ENCODE results near the gene PRDX3.

DNA sequence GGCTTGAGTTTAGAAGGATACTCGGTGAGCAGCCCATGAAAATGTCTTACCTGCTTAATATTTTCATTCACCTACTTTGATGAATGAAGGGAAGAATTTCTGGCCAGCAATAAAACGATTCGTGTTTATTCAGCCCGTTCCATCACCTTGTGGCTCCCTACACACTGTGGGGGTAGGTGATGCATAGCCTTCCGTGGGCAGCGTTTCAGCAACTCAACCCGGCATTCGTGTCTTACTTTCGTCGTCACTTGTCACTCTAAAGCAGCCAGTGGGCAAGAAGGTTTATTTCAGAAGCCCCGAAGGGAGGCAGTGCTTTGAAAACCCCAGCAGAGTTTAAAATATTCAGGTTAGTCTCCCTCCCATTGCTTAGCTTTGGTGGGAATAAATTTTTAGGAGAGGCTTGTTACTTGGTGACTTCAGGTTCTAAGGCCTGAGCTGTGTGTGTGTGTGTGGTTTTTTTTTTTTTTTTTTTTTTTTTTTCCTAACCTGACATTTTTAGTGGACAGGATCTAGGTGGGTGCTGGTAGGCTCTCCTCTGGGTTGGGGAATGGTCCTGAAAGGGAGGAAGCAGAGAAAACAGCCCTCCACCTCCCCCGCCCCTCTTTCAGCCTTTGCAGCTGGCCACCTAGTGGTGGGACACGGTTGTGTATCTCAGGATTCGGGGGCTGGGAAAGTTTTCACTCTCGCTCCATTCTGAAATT lies 30.6 kb upstream of the PRDX3 start:
- TF ChIP-seq, protein P1, sequence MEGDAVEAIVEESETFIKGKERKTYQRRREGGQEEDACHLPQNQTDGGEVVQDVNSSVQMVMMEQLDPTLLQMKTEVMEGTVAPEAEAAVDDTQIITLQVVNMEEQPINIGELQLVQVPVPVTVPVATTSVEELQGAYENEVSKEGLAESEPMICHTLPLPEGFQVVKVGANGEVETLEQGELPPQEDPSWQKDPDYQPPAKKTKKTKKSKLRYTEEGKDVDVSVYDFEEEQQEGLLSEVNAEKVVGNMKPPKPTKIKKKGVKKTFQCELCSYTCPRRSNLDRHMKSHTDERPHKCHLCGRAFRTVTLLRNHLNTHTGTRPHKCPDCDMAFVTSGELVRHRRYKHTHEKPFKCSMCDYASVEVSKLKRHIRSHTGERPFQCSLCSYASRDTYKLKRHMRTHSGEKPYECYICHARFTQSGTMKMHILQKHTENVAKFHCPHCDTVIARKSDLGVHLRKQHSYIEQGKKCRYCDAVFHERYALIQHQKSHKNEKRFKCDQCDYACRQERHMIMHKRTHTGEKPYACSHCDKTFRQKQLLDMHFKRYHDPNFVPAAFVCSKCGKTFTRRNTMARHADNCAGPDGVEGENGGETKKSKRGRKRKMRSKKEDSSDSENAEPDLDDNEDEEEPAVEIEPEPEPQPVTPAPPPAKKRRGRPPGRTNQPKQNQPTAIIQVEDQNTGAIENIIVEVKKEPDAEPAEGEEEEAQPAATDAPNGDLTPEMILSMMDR (IDR thresholded peaks at IDR 0.05; ENCODE audit: low read length): peak; percentile 81
- TF ChIP-seq EZH2 (optimal IDR thresholded peaks at IDR 0.05; ENCODE audit: low read depth, low read length) (no peak), EZH2phosphoT487 (IDR thresholded peaks at IDR 0.05; ENCODE audit: low read length) (no peak)

All from MM.1S (cell line).